IPS DF 19.7 (cell line): ENCODE results near the gene FRMD4A.

Experiments used
- DNase-seq: peaks from one replicate; pipeline ENCODE4 v3.0.0-alpha.2; 2013; ENCODE audit warnings: low read depth, low spot score

Gene FRMD4A

GRCh38 chr10:14294347-14295059, 36.2 kb downstream of the FRMD4A start:
- DNase-seq: no peak

GRCh38 chr10:14293526-14293925, 37.2 kb downstream of the FRMD4A start:
- no peak for DNase-seq

- no peak for DNase-seq
Observed at GRCh38 chr10:14291296-14291695, 39.4 kb downstream of the FRMD4A start.

- no peak for DNase-seq
Observed at GRCh38 chr10:14285941-14286560, 44.7 kb downstream of the FRMD4A start.

- no peak for DNase-seq
Observed at GRCh38 chr10:14282276-14282675, 48.4 kb downstream of the FRMD4A start.

GRCh38 chr10:14278533-14278932, 52.2 kb downstream of the FRMD4A start:
- DNase-seq: no peak

GRCh38 chr10:14276210-14276609, 54.5 kb downstream of the FRMD4A start:
- DNase-seq: no peak

GRCh38 chr10:14271621-14272020, 59.1 kb downstream of the FRMD4A start:
- DNase-seq: no peak

- DNase-seq: no peak
Observed at GRCh38 chr10:14270370-14270769, 60.4 kb downstream of the FRMD4A start.

GRCh38 chr10:14265709-14266108, 65.0 kb downstream of the FRMD4A start:
- DNase-seq: no peak

- no peak for DNase-seq
Observed at GRCh38 chr10:14262836-14263425, 67.8 kb downstream of the FRMD4A start.

GRCh38 chr10:14261336-14261735, 69.4 kb downstream of the FRMD4A start:
- no peak for DNase-seq

GRCh38 chr10:14259696-14260566, 70.8 kb downstream of the FRMD4A start:
- no peak for DNase-seq

- no peak for DNase-seq
Observed at GRCh38 chr10:14254368-14254767, 76.4 kb downstream of the FRMD4A start.

GRCh38 chr10:14253711-14254110, 77.0 kb downstream of the FRMD4A start:
- DNase-seq: no peak

- DNase-seq: no peak
Observed at GRCh38 chr10:14253079-14253478, 77.6 kb downstream of the FRMD4A start.

GRCh38 chr10:14250496-14251076, 80.1 kb downstream of the FRMD4A start:
- DNase-seq: no peak

GRCh38 chr10:14247377-14248116, 83.2 kb downstream of the FRMD4A start:
- no peak for DNase-seq

- DNase-seq: no peak
Observed at GRCh38 chr10:14244801-14245211, 85.9 kb downstream of the FRMD4A start.

GRCh38 chr10:14244147-14244546, 86.6 kb downstream of the FRMD4A start:
- no peak for DNase-seq

GRCh38 chr10:14243221-14243620, 87.5 kb downstream of the FRMD4A start:
- DNase-seq: no peak
